ENCODE data around the gene CNTNAP4.

The CNTNAP4 gene

DNA sequence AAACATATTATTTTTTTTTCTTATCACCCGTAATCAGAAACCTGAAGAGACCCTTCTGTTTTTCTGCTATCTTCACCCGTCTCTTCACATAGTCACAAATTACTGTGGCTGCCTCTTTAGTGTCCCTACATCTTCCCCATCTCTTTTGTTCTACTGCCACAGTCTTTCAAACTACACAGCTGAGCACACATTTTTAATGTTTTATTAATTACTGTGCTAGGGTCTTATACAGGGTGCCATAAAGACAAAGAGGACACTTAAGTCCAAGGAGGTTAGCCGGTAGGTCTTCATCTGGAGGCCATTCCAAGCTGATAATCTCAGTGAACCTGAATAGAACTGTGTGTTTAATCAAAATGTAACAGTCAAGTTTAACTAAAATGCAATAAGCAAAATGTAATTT lies 20.7 kb downstream of the CNTNAP4 start:
- H3K9me3 ChIP-seq (ENCODE audit: control insufficient read depth, insufficient read depth, low read length): peaks cover 5% of the 10 kb centered on the region; the same call in 1 of the 2 replicates
- TF ChIP-seq, protein P1, sequence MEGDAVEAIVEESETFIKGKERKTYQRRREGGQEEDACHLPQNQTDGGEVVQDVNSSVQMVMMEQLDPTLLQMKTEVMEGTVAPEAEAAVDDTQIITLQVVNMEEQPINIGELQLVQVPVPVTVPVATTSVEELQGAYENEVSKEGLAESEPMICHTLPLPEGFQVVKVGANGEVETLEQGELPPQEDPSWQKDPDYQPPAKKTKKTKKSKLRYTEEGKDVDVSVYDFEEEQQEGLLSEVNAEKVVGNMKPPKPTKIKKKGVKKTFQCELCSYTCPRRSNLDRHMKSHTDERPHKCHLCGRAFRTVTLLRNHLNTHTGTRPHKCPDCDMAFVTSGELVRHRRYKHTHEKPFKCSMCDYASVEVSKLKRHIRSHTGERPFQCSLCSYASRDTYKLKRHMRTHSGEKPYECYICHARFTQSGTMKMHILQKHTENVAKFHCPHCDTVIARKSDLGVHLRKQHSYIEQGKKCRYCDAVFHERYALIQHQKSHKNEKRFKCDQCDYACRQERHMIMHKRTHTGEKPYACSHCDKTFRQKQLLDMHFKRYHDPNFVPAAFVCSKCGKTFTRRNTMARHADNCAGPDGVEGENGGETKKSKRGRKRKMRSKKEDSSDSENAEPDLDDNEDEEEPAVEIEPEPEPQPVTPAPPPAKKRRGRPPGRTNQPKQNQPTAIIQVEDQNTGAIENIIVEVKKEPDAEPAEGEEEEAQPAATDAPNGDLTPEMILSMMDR (IDR thresholded peaks at IDR 0.05; ENCODE audit: low read depth, low read length, poor library complexity, severe bottlenecking): no peak
- TF ChIP-seq EZH2phosphoT487 (IDR thresholded peaks at IDR 0.05; ENCODE audit: borderline replicate concordance, low read length): no peak
- H3K9me2 ChIP-seq (replicated peaks; ENCODE audit: control insufficient read depth, low read length): no peaks in the 10 kb centered on the region
- no peaks in the 10 kb centered on the region for H4K20me1 ChIP-seq (ENCODE audit: control insufficient read depth, insufficient read depth, low read depth, low read length)
- H3K4me3 ChIP-seq (ENCODE audit: low read length): no peak overlapping the region
- no peaks in the 10 kb centered on the region for H3K79me2 ChIP-seq (ENCODE audit: control insufficient read depth, low read length)
- H3F3A ChIP-seq (ENCODE audit: control insufficient read depth, insufficient read depth): no peaks in the 10 kb centered on the region
- H3K36me3 ChIP-seq (ENCODE audit: control insufficient read depth, low read length): no peaks in the 10 kb centered on the region
- H3K27ac ChIP-seq (ENCODE audit: low read depth, low read length): no peak overlapping the region
- H3K27me3 ChIP-seq (ENCODE audit: control insufficient read depth, low read length): no peaks in the 10 kb centered on the region
- H3K4me1 ChIP-seq (ENCODE audit: control insufficient read depth, low read length): peaks cover 9% of the 10 kb centered on the region
- H3K4me2 ChIP-seq (ENCODE audit: low read length): no peak overlapping the region

DNA sequence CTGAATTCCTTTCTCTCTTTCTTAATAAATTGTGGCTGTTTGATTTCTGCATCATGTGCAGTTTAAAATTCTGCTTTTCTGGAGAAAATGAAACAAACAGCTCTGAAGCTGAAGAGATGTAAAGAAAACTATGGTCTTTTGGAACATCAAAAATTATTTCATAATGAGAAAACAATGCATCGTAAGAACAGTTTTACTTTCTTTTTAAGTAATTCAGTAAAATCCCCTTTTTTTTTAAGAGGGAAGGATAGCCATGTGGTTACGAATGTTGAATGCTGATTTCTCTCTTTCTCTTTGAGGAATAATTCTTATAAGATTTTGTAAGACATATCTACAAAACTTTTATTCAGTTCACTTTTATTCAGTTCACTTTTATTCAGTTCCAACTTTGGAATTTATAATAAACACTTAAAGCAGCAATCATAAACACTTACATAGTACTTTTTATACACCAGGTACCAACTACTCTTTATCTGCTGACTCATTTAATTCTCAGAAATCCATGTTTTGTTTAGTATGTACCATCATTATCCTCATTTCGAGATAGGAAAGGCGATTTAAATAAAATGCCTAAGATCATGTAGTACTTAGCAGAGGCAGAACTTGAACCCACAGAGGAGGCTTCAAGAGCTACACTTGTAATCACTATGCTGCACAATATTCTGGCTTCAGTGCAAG lies 26.6 kb downstream of the CNTNAP4 start:
- no peaks in the 10 kb centered on the region for H3K9me2 ChIP-seq (replicated peaks; ENCODE audit: control insufficient read depth, low read length)
- no peaks in the 10 kb centered on the region for H3K79me2 ChIP-seq (ENCODE audit: control insufficient read depth, low read length)
- no peak overlapping the region for H3K4me3 ChIP-seq (ENCODE audit: low read length)
- H3K4me2 ChIP-seq (ENCODE audit: low read length): no peak overlapping the region
- H3K36me3 ChIP-seq (ENCODE audit: control insufficient read depth, low read length): no peaks in the 10 kb centered on the region
- no peaks in the 10 kb centered on the region; the same call in 1 of the 2 replicates for H3K9me3 ChIP-seq (ENCODE audit: control insufficient read depth, insufficient read depth, low read length)
- no peak overlapping the region for H3K27ac ChIP-seq (ENCODE audit: low read depth, low read length)
- no peaks in the 10 kb centered on the region for H3F3A ChIP-seq (ENCODE audit: control insufficient read depth, insufficient read depth)
- H4K20me1 ChIP-seq (ENCODE audit: control insufficient read depth, insufficient read depth, low read depth, low read length): no peaks in the 10 kb centered on the region
- H3K4me1 ChIP-seq (ENCODE audit: control insufficient read depth, low read length): peaks cover 9% of the 10 kb centered on the region
- TF ChIP-seq EZH2phosphoT487 (IDR thresholded peaks at IDR 0.05; ENCODE audit: borderline replicate concordance, low read length): no peak
- TF ChIP-seq, protein P1 (IDR thresholded peaks at IDR 0.05; ENCODE audit: low read depth, low read length, poor library complexity, severe bottlenecking): no peak
- no peaks in the 10 kb centered on the region for H3K27me3 ChIP-seq (ENCODE audit: control insufficient read depth, low read length)

DNA sequence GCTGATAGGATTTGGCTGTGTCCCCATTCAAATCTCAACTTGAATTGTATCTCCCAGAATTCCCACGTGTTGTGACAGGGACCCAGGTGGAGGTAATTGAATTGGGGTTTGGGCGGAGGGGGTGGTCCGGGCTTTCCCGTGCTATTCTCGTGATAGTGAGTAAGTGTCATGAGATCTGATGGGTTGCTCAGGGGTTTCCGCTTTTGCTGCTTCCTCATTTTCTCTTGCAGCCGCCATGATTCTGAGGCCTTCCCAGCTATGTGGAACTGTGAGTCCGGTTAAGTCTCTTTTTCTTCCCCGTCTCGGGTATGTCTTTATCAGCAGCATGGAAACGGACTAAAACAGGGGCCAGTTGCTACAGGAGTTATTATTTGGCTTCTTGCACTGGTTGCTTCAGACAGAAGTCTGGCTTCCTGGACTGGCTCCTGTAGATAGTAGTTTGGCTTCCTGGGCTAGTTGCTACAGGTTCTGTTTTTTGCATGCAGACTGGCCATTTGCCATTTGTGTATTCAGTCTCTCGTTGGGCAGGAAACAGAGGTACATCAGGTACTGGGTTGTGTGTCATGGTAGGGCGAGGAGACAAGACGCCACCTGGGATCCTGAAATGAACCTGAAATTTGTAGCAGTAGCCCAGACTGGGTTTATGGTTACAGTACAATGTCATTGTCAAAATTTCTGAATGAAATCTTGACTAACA lies 32.6 kb downstream of the CNTNAP4 start:
- H3K79me2 ChIP-seq (ENCODE audit: control insufficient read depth, low read length): no peaks in the 10 kb centered on the region
- no peak overlapping the region for H3K4me2 ChIP-seq (ENCODE audit: low read length)
- H3K9me3 ChIP-seq (ENCODE audit: control insufficient read depth, insufficient read depth, low read length): no peaks in the 10 kb centered on the region
- H3K9me2 ChIP-seq (replicated peaks; ENCODE audit: control insufficient read depth, low read length): no peaks in the 10 kb centered on the region
- TF ChIP-seq, protein P1 (IDR thresholded peaks at IDR 0.05; ENCODE audit: low read depth, low read length, poor library complexity, severe bottlenecking): no peak
- TF ChIP-seq EZH2phosphoT487 (IDR thresholded peaks at IDR 0.05; ENCODE audit: borderline replicate concordance, low read length): no peak
- H4K20me1 ChIP-seq (ENCODE audit: control insufficient read depth, insufficient read depth, low read depth, low read length): no peaks in the 10 kb centered on the region
- H3K4me3 ChIP-seq (ENCODE audit: low read length): no peak overlapping the region
- H3K27me3 ChIP-seq (ENCODE audit: control insufficient read depth, low read length): no peaks in the 10 kb centered on the region
- H3F3A ChIP-seq (ENCODE audit: control insufficient read depth, insufficient read depth): no peaks in the 10 kb centered on the region
- no peaks in the 10 kb centered on the region for H3K36me3 ChIP-seq (ENCODE audit: control insufficient read depth, low read length)
- H3K4me1 ChIP-seq (ENCODE audit: control insufficient read depth, low read length): no peaks in the 10 kb centered on the region
- no peak overlapping the region for H3K27ac ChIP-seq (ENCODE audit: low read depth, low read length)
